Immature natural killer cell (primary cell): ENCODE measurements around the gene ANGPTL2. TPM values are rescaled to one million over a fixed set of nuclear protein-coding genes. Genes with fewer than 3 reads are reported as not detected.

ENCODE experiments used
- DNase-seq, 3 donors: peaks; one replicate each; pipeline ENCODE4 v3.0.0; 2022; ENCODE audit warnings: mixed read lengths in 1 of 3
- H3K27ac Mint-ChIP-seq, 6 donors: one replicate each; pipeline ENCODE4 v1.8.0; 2020; ENCODE audit warnings: mixed read lengths in 6 of 6, mild to moderate bottlenecking in 5 of 6, inconsistent platforms in 4 of 6, moderate library complexity in 3 of 6
- H3K27me3 Mint-ChIP-seq, 3 donors: one replicate each; pipeline ENCODE4 v1.8.0; 2020 to 2021; ENCODE audit warnings: low read depth in 3 of 3, mild to moderate bottlenecking in 3 of 3, mixed read lengths in 3 of 3, moderate library complexity in 3 of 3, inconsistent platforms in 1 of 3
- H3K36me3 Mint-ChIP-seq, 3 donors: one replicate each; pipeline ENCODE4 v1.8.0; 2020; ENCODE audit warnings: mixed read lengths in 3 of 3, inconsistent platforms in 2 of 3, mild to moderate bottlenecking in 2 of 3
- H3K4me1 Mint-ChIP-seq, 2 donors: one replicate each; pipeline ENCODE4 v1.8.0; 2020; ENCODE audit warnings: inconsistent platforms in 2 of 2, mild to moderate bottlenecking in 2 of 2, mixed read lengths in 2 of 2, moderate library complexity in 1 of 2
- H3K4me3 Mint-ChIP-seq, 5 donors: one replicate each; pipeline ENCODE4 v1.8.0; 2020; ENCODE audit warnings: mild to moderate bottlenecking in 5 of 5, mixed read lengths in 5 of 5, inconsistent platforms in 3 of 5, moderate library complexity in 3 of 5
- H3K9me3 Mint-ChIP-seq, 6 donors: one replicate each; pipeline ENCODE4 v1.8.0; 2020; ENCODE audit warnings: mild to moderate bottlenecking in 6 of 6, mixed read lengths in 6 of 6, inconsistent platforms in 4 of 6, moderate library complexity in 3 of 6
- polyA plus RNA-seq, 3 donors: library from polyadenylated mRNA; unstranded; fragments of 300-500 nt; fragmentation: Illumina TruSeq; gene quantifications; one replicate each; pipeline ENCODE4 v1.2.3, GENCODE V29; 2021

ANGPTL2 gene
- polyA plus RNA-seq, 3 donors from 2014 or later, result not detected

- H3K4me1 Mint-ChIP-seq, result no peaks in the 10 kb centered on the region
- DNase-seq, result no peak
Measured at GRCh38 chr9:127162046-127162863, 39.8 kb upstream of the ANGPTL2 start.

GRCh38 chr9:127161081-127161624, 38.7 kb upstream of the ANGPTL2 start:
- Mint-ChIP-seq H3K9me3 (no peaks in the 10 kb centered on the region), H3K36me3 (peaks cover 0 to 3% (median 0%) of the 10 kb centered on the region in 3 donors), H3K4me3 (no peak overlapping the region), H3K4me1 (no peaks in the 10 kb centered on the region), H3K27me3 (no peaks in the 10 kb centered on the region), H3K27ac (no peak overlapping the region)
- DNase-seq, result no peak

More at GRCh38 chr9:127162046-127162863, 39.8 kb upstream of the ANGPTL2 start:
- Mint-ChIP-seq H3K27ac (no peak overlapping the region), H3K4me3 (no peak overlapping the region), H3K36me3 (peaks cover 0 to 3% (median 1%) of the 10 kb centered on the region in 3 donors), H3K9me3 (no peaks in the 10 kb centered on the region), H3K27me3 (no peaks in the 10 kb centered on the region)

GRCh38 chr9:127159949-127160610, 37.6 kb upstream of the ANGPTL2 start:
- no peak for DNase-seq
- H3K4me1 Mint-ChIP-seq, result no peaks in the 10 kb centered on the region
- peaks cover 0 to 3% (median 0%) of the 10 kb centered on the region in 3 donors for H3K36me3 Mint-ChIP-seq
- no peaks in the 10 kb centered on the region for H3K9me3 Mint-ChIP-seq
- no peaks in the 10 kb centered on the region for H3K27me3 Mint-ChIP-seq
- H3K27ac Mint-ChIP-seq, result no peak overlapping the region
- no peak overlapping the region for H3K4me3 Mint-ChIP-seq

GRCh38 chr9:127159325-127159801, 36.9 kb upstream of the ANGPTL2 start:
- H3K4me1 Mint-ChIP-seq, result no peaks in the 10 kb centered on the region
- DNase-seq, result no peak
- H3K36me3 Mint-ChIP-seq, result peaks cover 0 to 3% (median 0%) of the 10 kb centered on the region in 3 donors
- no peaks in the 10 kb centered on the region for H3K9me3 Mint-ChIP-seq
- H3K4me3 Mint-ChIP-seq, result no peak overlapping the region
- H3K27me3 Mint-ChIP-seq, result peaks cover 0 to 2% (median 0%) of the 10 kb centered on the region in 3 donors
- H3K27ac Mint-ChIP-seq, result no peak overlapping the region

GRCh38 chr9:127158786-127159324, 36.4 kb upstream of the ANGPTL2 start:
- Mint-ChIP-seq H3K4me1 (no peaks in the 10 kb centered on the region), H3K4me3 (no peak overlapping the region), H3K9me3 (no peaks in the 10 kb centered on the region), H3K27ac (no peak overlapping the region), H3K36me3 (peaks cover 0 to 3% (median 0%) of the 10 kb centered on the region in 3 donors), H3K27me3 (peaks cover 0 to 2% (median 0%) of the 10 kb centered on the region in 3 donors)
- DNase-seq, result no peak

- Mint-ChIP-seq H3K36me3 (no peaks in the 10 kb centered on the region), H3K4me1 (no peaks in the 10 kb centered on the region), H3K27ac (no peak overlapping the region), H3K4me3 (no peak overlapping the region), H3K9me3 (no peaks in the 10 kb centered on the region), H3K27me3 (peaks cover 0 to 2% (median 0%) of the 10 kb centered on the region in 3 donors)
- DNase-seq, result no peak
Measured at GRCh38 chr9:127155314-127155960, 33.0 kb upstream of the ANGPTL2 start.

- H3K9me3 Mint-ChIP-seq, result no peaks in the 10 kb centered on the region
- H3K4me1 Mint-ChIP-seq, result no peaks in the 10 kb centered on the region
- no peaks in the 10 kb centered on the region for H3K36me3 Mint-ChIP-seq
- no peak overlapping the region for H3K4me3 Mint-ChIP-seq
- peaks cover 0 to 2% (median 2%) of the 10 kb centered on the region in 3 donors for H3K27me3 Mint-ChIP-seq
- H3K27ac Mint-ChIP-seq, result no peak overlapping the region
- DNase-seq, result no peak
Measured at GRCh38 chr9:127154390-127155191, 32.2 kb upstream of the ANGPTL2 start.

GRCh38 chr9:127154003-127154389, 31.6 kb upstream of the ANGPTL2 start:
- DNase-seq, result no peak
- H3K27ac Mint-ChIP-seq, result no peak overlapping the region
- no peaks in the 10 kb centered on the region for H3K36me3 Mint-ChIP-seq
- H3K4me1 Mint-ChIP-seq, result no peaks in the 10 kb centered on the region
- H3K27me3 Mint-ChIP-seq, result peaks cover 0 to 2% (median 2%) of the 10 kb centered on the region in 3 donors
- no peak overlapping the region for H3K4me3 Mint-ChIP-seq
- no peaks in the 10 kb centered on the region for H3K9me3 Mint-ChIP-seq

- Mint-ChIP-seq H3K9me3 (no peaks in the 10 kb centered on the region), H3K4me1 (no peaks in the 10 kb centered on the region), H3K27me3 (peaks cover 0 to 2% (median 2%) of the 10 kb centered on the region in 3 donors), H3K4me3 (no peak overlapping the region), H3K27ac (no peak overlapping the region), H3K36me3 (no peaks in the 10 kb centered on the region)
- no peak for DNase-seq
Measured at GRCh38 chr9:127153501-127153900, 31.1 kb upstream of the ANGPTL2 start.

GRCh38 chr9:127149463-127150390, 27.3 kb upstream of the ANGPTL2 start:
- Mint-ChIP-seq H3K27me3 (peaks cover under 1 to 4% (median 2%) of the 10 kb centered on the region in 3 donors), H3K36me3 (no peaks in the 10 kb centered on the region), H3K4me3 (no peak overlapping the region), H3K4me1 (no peaks in the 10 kb centered on the region), H3K27ac (no peak overlapping the region), H3K9me3 (no peaks in the 10 kb centered on the region)
- no peak for DNase-seq

- Mint-ChIP-seq H3K27me3 (peaks cover under 1 to 4% (median 2%) of the 10 kb centered on the region in 3 donors), H3K36me3 (no peaks in the 10 kb centered on the region), H3K9me3 (no peaks in the 10 kb centered on the region), H3K4me3 (no peak overlapping the region), H3K4me1 (no peaks in the 10 kb centered on the region), H3K27ac (no peak overlapping the region)
- DNase-seq, result no peak
Measured at GRCh38 chr9:127149010-127149409, 26.6 kb upstream of the ANGPTL2 start.

GRCh38 chr9:127148014-127148413, 25.6 kb upstream of the ANGPTL2 start:
- Mint-ChIP-seq H3K36me3 (no peaks in the 10 kb centered on the region), H3K9me3 (no peaks in the 10 kb centered on the region), H3K27ac (no peak overlapping the region), H3K4me3 (no peak overlapping the region), H3K4me1 (no peaks in the 10 kb centered on the region), H3K27me3 (peaks cover 2 to 4% (median 2%) of the 10 kb centered on the region in 3 donors)
- DNase-seq, result no peak
